GM19099 (cell line): ENCODE measurements around the gene ZYG11B.

Experiments
- POLR2A ChIP-seq: IDR thresholded peaks from 3 replicates; pipeline ENCODE4 v1.6.1; 2011; ENCODE audit warnings: low read depth; ENCODE audit not compliant: insufficient read length; ENCODE audit errors: extremely low read depth

The ZYG11B gene

GRCh38 chr1:52726265-52727113 lies at the start of gene ZYG11B:
Gene ZYG11B, plus strand, starts transcription at chr1:52726453. Its CDS starts 201 bp downstream, at chr1:52726654.
- peak; percentile 76 for TF ChIP-seq POLR2A

- TF ChIP-seq POLR2A = no peak
Observed at GRCh38 chr1:52677076-52677806, 49.0 kb upstream of the ZYG11B start.

GRCh38 chr1:52679048-52679447 lies 47.2 kb upstream of the ZYG11B start:
- no peak for TF ChIP-seq POLR2A

GRCh38 chr1:52679498-52679897 lies 46.8 kb upstream of the ZYG11B start:
- TF ChIP-seq POLR2A = no peak

GRCh38 chr1:52680353-52680752 lies 45.9 kb upstream of the ZYG11B start:
- no peak for TF ChIP-seq POLR2A

GRCh38 chr1:52681136-52681535 lies 45.1 kb upstream of the ZYG11B start:
- TF ChIP-seq POLR2A = no peak

GRCh38 chr1:52683367-52683940 lies 42.8 kb upstream of the ZYG11B start:
- TF ChIP-seq POLR2A = no peak

- no peak for TF ChIP-seq POLR2A
Observed at GRCh38 chr1:52684545-52684944, 41.7 kb upstream of the ZYG11B start.

GRCh38 chr1:52686830-52687229 lies 39.4 kb upstream of the ZYG11B start:
- TF ChIP-seq POLR2A = no peak

- no peak for TF ChIP-seq POLR2A
Observed at GRCh38 chr1:52691821-52692220, 34.4 kb upstream of the ZYG11B start.

- no peak for TF ChIP-seq POLR2A
Observed at GRCh38 chr1:52692697-52693096, 33.6 kb upstream of the ZYG11B start.

- TF ChIP-seq POLR2A = no peak
Observed at GRCh38 chr1:52693843-52694242, 32.4 kb upstream of the ZYG11B start.

- TF ChIP-seq POLR2A = no peak
Observed at GRCh38 chr1:52695627-52696026, 30.6 kb upstream of the ZYG11B start.

- TF ChIP-seq POLR2A = peak; percentile 72
Observed at GRCh38 chr1:52697795-52698674, 28.2 kb upstream of the ZYG11B start, which contains the start of gene COA7. Gene COA7, minus strand, starts transcription at chr1:52698347. Its CDS starts 21 bp downstream, at chr1:52698326.
